GM18951 (cell line): ENCODE results near the gene CXXC4.

Experiments used
- POLR2A ChIP-seq: IDR thresholded peaks from 4 replicates; pipeline ENCODE4 v1.6.1; 2011; ENCODE audit warnings: mild to moderate bottlenecking; ENCODE audit not compliant: insufficient read length, insufficient read depth; ENCODE audit errors: extremely low read depth
- in situ Hi-C: fragments of 300-500 bp; cut with MboI; formaldehyde crosslinking; loops from one replicate; pipeline ENCODE4 v1.12.0; 2022; ENCODE audit warnings: low sequenced_read_pairs, mixed read lengths, inconsistent platforms; ENCODE audit not compliant: unreplicated experiment

The CXXC4 gene

GRCh38 chr4:104470770-104471169, 23.9 kb downstream of the CXXC4 start:
- in situ Hi-C loops: no loop called here
- TF ChIP-seq POLR2A: no peak

GRCh38 chr4:104469794-104470193, 24.9 kb downstream of the CXXC4 start:
- TF ChIP-seq POLR2A: no peak
- in situ Hi-C loops: no loop called here

GRCh38 chr4:104465619-104466018, 29.1 kb downstream of the CXXC4 start:
- in situ Hi-C loops: no loop called here
- TF ChIP-seq POLR2A: no peak

GRCh38 chr4:104465201-104465600, 29.5 kb downstream of the CXXC4 start:
- in situ Hi-C loops: no loop called here
- TF ChIP-seq POLR2A: no peak

- in situ Hi-C loops: no loop called here
- TF ChIP-seq POLR2A: no peak
Measured at GRCh38 chr4:104462641-104463040, 32.1 kb downstream of the CXXC4 start.

GRCh38 chr4:104457308-104457981, 37.2 kb downstream of the CXXC4 start:
- in situ Hi-C loops: no loop called here

GRCh38 chr4:104451573-104451972, 43.1 kb downstream of the CXXC4 start:
- in situ Hi-C loops: no loop called here
- no peak for TF ChIP-seq POLR2A

More at GRCh38 chr4:104457308-104457981, 37.2 kb downstream of the CXXC4 start:
- no peak for TF ChIP-seq POLR2A

- in situ Hi-C loops: no loop called here
Measured at GRCh38 chr4:104449537-104449936, 45.2 kb downstream of the CXXC4 start.

GRCh38 chr4:104447294-104447693, 47.4 kb downstream of the CXXC4 start:
- no peak for TF ChIP-seq POLR2A
- in situ Hi-C loops: no loop called here

More at GRCh38 chr4:104449537-104449936, 45.2 kb downstream of the CXXC4 start:
- no peak for TF ChIP-seq POLR2A

GRCh38 chr4:104446431-104447278, 48.0 kb downstream of the CXXC4 start:
- in situ Hi-C loops: no loop called here
- TF ChIP-seq POLR2A: no peak

- in situ Hi-C loops: no loop called here
- no peak for TF ChIP-seq POLR2A
Measured at GRCh38 chr4:104444685-104445084, 50.0 kb downstream of the CXXC4 start.

GRCh38 chr4:104436542-104436941, 58.2 kb downstream of the CXXC4 start:
- in situ Hi-C loops: no loop called here
- no peak for TF ChIP-seq POLR2A

- in situ Hi-C loops: no loop called here
- no peak for TF ChIP-seq POLR2A
Measured at GRCh38 chr4:104429150-104429741, 65.4 kb downstream of the CXXC4 start.
